Prostate gland (tissue), 2 donors: ENCODE data around the gene LGI4. TPM values are rescaled to one million over a fixed set of nuclear protein-coding genes. Genes with fewer than 3 reads are reported as not detected.

Experiments used
- DNase-seq: peaks from one replicate; pipeline ENCODE4 v3.0.0-alpha.2; 2019; ENCODE audit warnings: low spot score
- H3K27ac ChIP-seq, 2 donors: fragments of 200-600 bp; sonication (generic); 2 replicates each; pipeline ENCODE4 v1.5.1; 2017 to 2019
- H3K27me3 ChIP-seq: fragments of 200-600 bp; sonication (generic); replicated peaks from 2 replicates; pipeline ENCODE4 v1.5.1; 2019; ENCODE audit not compliant: insufficient read depth
- H3K36me3 ChIP-seq, 2 donors: fragments of 200-600 bp; sonication (generic); 1 replicate in 1 of 2; 2 replicates in 1 of 2; pipeline versions ENCODE4 v1.5.1 to v1.8.1; 2017 to 2019
- H3K4me1 ChIP-seq: fragments of 200-600 bp; sonication (generic); replicated peaks from 2 replicates; pipeline ENCODE4 v1.5.1; 2019
- H3K4me3 ChIP-seq, 2 donors: fragments of 200-600 bp; sonication (generic); 2 replicates each; pipeline ENCODE4 v1.5.1; 2017 to 2019
- H3K9me3 ChIP-seq: fragments of 200-600 bp; sonication (generic); 2 replicates; pipeline ENCODE4 v1.5.1; 2017
- CTCF ChIP-seq, 4 experiments: fragments of 200-600 bp in 2 of 4; fragments of 450-650 bp in 2 of 4; sonication (generic) in 2 of 4; IDR thresholded peaks; 1 replicate in 3 of 4; 2 replicates in 1 of 4; pipeline ENCODE4 v1.5.1; 2016 to 2019; ENCODE audit warnings: antibody characterized with exemption in 4 of 4, mild to moderate bottlenecking in 2 of 4, moderate library complexity in 2 of 4
- POLR2A ChIP-seq: fragments of 450-650 bp; IDR thresholded peaks from one replicate; pipeline ENCODE4 v1.6.1; 2016; ENCODE audit warnings: antibody characterized with exemption, mild to moderate bottlenecking
- POLR2AphosphoS5 ChIP-seq: sonication (generic); formaldehyde crosslinking; IDR thresholded peaks from one replicate; pipeline ENCODE4 v1.6.1; 2017; ENCODE audit warnings: antibody characterized with exemption
- WGBS: methylation state at CpG from one replicate; pipeline ENCODE4 v1.1.5; 2018; 5-methylcytosine and 5-hydroxymethylcytosine counted together
- intact Hi-C: fragments of 100-400 bp; cut with DNase I; formaldehyde crosslinking; loops from one replicate; pipeline ENCODE4 v1.14.2; 2022
- total RNA-seq, 2 donors: library from RNA; depleted of rRNA; stranded (reverse); fragments of >200 nt; gene quantifications; one replicate each; pipeline ENCODE4 v1.1.0, GENCODE V29; 2016

LGI4 gene
- total RNA-seq, 2 donors from 2014 or later: 9.1 to 16.3 TPM

GRCh38 chr19:35150445-35150844, 15.6 kb upstream of the LGI4 start:
- 65% methylated on average over 2 of the region's 2 CpGs for WGBS
- Histone ChIP-seq H3K36me3 (no peaks in the 10 kb centered on the region), H3K4me3 (no peak overlapping the region), H3K27me3 (peaks cover 9% of the 10 kb centered on the region), H3K9me3 (no peaks in the 10 kb centered on the region), H3K27ac (no peak overlapping the region), H3K4me1 (no peaks in the 10 kb centered on the region)
- TF ChIP-seq CTCF (IDR thresholded peaks at IDR 0.05) (no peak), POLR2AphosphoS5 (no peak), POLR2A (no peak)
- no peak for DNase-seq
- intact Hi-C loops: no loop called here

DNA sequence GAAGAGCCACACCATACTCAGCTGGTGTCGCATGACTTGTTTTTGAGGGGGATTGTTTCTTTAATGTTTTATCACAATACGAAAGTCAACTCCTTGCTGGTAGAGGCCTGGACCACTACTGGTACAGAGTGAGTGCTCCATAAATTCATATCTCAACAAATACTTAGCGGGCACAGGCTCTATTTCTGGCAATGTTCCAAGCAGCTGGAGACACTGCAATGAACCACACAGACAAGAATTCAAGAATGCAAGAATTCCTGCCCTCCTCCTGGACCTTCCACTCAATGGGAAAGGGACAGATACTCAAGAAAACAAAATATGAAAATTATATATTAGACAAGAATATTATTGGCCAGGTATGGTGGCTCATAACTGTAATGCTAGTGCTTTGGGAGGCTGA, 14.6 kb upstream of the LGI4 start:
- no peak for DNase-seq
- Histone ChIP-seq H3K27me3 (peaks cover 4% of the 10 kb centered on the region), H3K9me3 (no peaks in the 10 kb centered on the region), H3K36me3 (no peaks in the 10 kb centered on the region), H3K27ac (no peak overlapping the region), H3K4me1 (no peaks in the 10 kb centered on the region), H3K4me3 (no peak overlapping the region)
- no peak for TF ChIP-seq CTCF (IDR thresholded peaks at IDR 0.05)
- no peak for TF ChIP-seq POLR2A
- TF ChIP-seq POLR2AphosphoS5: no peak
- intact Hi-C loops: no loop called here
- WGBS: 68% methylated on average over 3 of the region's 3 CpGs

- Histone ChIP-seq H3K27ac (no peak overlapping the region), H3K4me3 (no peak overlapping the region), H3K4me1 (peaks cover 9% of the 10 kb centered on the region), H3K9me3 (no peaks in the 10 kb centered on the region), H3K27me3 (no peaks in the 10 kb centered on the region), H3K36me3 (no peaks in the 10 kb centered on the region)
- intact Hi-C loops: no loop called here
- no peak for DNase-seq
- no peak for TF ChIP-seq CTCF (IDR thresholded peaks at IDR 0.05)
- TF ChIP-seq POLR2AphosphoS5: no peak
- TF ChIP-seq POLR2A: no peak
- WGBS: 71% methylated on average over 7 of the region's 7 CpGs
These were observed 12.0 kb upstream of the LGI4 start for GRCh38 chr19:35146746-35147459.

GRCh38 chr19:35144600-35145436, 10.0 kb upstream of the LGI4 start:
- 20% methylated on average over 14 of the region's 15 CpGs for WGBS
- Histone ChIP-seq H3K4me3 (no peak overlapping the region), H3K36me3 (no peaks in the 10 kb centered on the region), H3K27me3 (no peaks in the 10 kb centered on the region), H3K27ac (no peak overlapping the region), H3K9me3 (no peaks in the 10 kb centered on the region), H3K4me1 (peaks cover 15% of the 10 kb centered on the region)
- TF ChIP-seq CTCF (IDR thresholded peaks at IDR 0.05) (no peak), POLR2AphosphoS5 (no peak), POLR2A (no peak)
- DNase-seq: no peak
- intact Hi-C loops: loop anchor here (5.0 kb wide), 1 partner anchor 122 kb away; the partner anchor contains the start of gene USF2
